CD4-positive, alpha-beta T cell treated with Interleukin-17A for 4 hours (primary cell): Measurements from ENCODE around the gene FUCA2.

Source experiments
- DNase-seq: peaks from one replicate; pipeline ENCODE4 v3.0.0-alpha.2; 2020; ENCODE audit warnings: mixed read lengths

Gene FUCA2

GRCh38 chr6:143510991-143511891 is at the start of gene FUCA2:
Gene FUCA2 (minus strand): TSS chr6:143511720. CDS start chr6:143511634, 86 bp downstream.
- peak; percentile 77 for DNase-seq

GRCh38 chr6:143561105-143561704 is 49.7 kb upstream of the FUCA2 start:
- no peak for DNase-seq

GRCh38 chr6:143559051-143559660 is 47.6 kb upstream of the FUCA2 start:
- no peak for DNase-seq

DNA sequence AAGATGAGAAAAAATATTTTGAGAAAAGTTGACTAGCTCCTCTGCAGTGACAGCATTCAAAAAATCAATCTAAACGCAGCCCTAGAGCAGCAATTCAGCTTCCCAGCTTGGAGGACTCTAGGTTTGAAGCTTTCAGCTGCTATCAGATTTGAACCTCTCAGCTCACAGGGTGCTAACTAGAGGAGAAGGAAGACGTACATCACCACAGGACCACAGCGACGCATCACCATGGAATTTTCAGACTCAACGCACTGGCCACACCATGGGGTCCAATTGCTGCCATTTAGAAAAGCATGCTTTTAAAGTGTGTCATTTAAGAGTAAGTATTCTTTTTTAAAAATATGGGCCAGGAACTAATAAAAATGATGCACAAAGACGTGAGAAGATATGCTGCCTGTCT is 45.0 kb upstream of the FUCA2 start:
- no peak for DNase-seq

- DNase-seq: no peak
Observed at GRCh38 chr6:143555582-143555981, 44.1 kb upstream of the FUCA2 start.

DNA sequence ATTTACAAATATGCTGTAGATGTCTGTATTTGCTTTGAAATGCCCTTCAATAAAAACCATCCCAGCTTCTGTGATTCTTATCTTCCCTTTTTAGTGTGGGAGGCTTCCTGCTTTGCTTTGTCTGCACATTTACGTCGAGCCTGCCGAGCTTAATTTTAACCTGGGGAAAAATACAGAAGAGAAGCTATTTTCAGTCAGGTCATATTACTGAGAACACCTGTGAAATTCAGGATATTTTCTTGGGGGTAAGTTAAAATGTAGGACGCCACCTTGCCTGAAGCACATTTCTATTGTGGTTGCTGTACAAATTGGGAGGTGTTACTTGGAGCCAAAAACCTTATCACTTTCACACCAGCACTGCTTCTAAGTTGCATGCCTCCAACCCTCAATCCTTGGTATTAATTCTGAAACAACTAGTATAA is 43.6 kb upstream of the FUCA2 start:
- no peak for DNase-seq

DNA sequence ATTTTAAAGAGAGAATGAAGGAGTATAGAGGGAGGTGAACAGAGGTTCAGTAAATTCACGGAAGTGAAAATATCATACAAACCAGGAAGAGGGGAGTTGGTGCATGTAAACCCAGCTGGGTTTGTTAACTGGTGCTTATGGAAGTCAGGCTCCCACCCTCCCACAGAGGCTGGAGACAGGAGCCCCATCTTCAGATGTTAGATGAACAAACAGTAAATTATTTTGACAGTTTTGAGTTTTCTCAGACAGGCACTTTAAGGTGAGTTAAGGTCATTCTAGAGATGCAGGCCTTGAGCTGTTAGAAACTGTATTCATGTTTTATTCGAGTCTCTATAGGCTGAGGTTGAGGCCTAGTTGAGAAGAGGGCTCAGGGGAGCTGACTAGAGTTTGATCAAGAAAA is 41.8 kb upstream of the FUCA2 start:
- DNase-seq: no peak

GRCh38 chr6:143549949-143550268 is 38.4 kb upstream of the FUCA2 start:
- no peak for DNase-seq

GRCh38 chr6:143549221-143549948 is 37.9 kb upstream of the FUCA2 start:
- peak; percentile 78 for DNase-seq

GRCh38 chr6:143546599-143546998 is 35.1 kb upstream of the FUCA2 start:
- no peak for DNase-seq

DNA sequence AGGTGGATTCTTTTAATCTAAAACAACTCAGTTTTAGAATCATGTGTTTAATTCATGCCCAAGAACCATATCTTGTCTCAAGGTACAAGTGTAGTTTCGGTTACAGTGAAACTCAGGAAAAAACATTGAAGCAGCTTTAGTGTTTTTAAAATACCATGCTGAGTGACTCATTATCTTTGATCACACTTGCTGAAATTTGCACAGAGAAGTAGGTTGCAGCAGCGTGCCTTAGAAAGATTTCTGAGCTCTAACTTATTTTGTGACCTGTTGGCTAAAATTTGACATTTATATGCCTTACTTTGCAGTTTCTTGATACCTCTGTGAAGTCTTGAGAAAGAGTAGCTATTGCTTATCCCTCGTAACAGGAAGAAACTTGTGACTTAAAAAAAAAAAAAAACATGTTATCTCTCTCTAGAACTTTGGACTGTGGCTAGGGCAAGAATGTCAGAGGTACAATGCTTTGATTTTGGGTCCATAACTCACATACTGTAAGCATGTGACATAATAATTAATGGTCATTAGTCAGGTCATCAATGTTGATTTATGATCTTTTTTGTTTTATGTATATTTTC is 34.5 kb upstream of the FUCA2 start:
- DNase-seq: peak; percentile 36

GRCh38 chr6:143545165-143545564 is 33.6 kb upstream of the FUCA2 start:
- no peak for DNase-seq

GRCh38 chr6:143544011-143544696 is 32.6 kb upstream of the FUCA2 start:
- no peak for DNase-seq

GRCh38 chr6:143543435-143543834 is 31.9 kb upstream of the FUCA2 start:
- no peak for DNase-seq

- DNase-seq: peak; percentile 46
Observed at GRCh38 chr6:143542888-143543287, 31.4 kb upstream of the FUCA2 start.

GRCh38 chr6:143540192-143540591 is 28.7 kb upstream of the FUCA2 start:
- no peak for DNase-seq

- DNase-seq: peak; percentile 45
Observed at GRCh38 chr6:143539734-143540133, 28.2 kb upstream of the FUCA2 start.

DNA sequence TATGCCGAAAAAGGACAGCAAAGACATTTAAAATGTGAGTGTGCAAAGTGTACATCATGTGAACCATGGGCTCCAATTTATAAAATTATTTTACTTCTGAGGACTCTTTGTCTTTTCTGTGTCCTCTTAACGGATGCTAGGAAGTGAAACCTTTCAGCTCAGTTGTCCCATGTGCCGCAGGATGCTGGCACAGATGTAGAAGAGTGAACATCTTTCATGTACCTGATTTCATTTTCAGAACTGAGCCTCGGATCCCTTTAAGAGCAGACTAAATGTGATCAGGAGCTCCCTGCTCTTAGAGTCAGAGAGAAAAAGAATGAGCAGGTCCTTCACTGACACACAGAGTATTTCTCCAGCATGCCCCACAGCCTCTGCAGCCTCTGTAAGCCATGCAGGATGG is 27.6 kb upstream of the FUCA2 start:
- peak; percentile 32 for DNase-seq

DNA sequence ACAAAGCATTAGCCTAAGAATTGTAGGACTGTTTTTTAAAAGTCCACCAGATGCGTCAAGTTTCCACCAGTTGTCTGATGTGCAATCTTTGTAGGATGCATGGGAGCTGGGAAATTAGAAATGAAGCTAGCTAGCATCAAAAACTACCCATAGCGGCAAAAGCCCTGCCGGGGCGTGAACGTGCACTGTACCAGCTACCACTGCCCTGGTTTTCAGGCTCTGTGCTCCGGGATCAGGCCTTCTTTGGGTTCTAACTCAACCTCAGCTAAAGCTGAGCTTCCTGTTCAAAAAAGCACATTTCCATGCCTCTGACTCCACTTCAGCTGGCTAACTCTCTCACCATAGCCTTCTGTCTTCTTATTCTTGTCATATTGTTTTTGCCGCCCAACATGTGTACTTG is 26.9 kb upstream of the FUCA2 start:
- DNase-seq: peak; percentile 35

- peak; percentile 79 for DNase-seq
Observed at GRCh38 chr6:143536866-143537691, 25.6 kb upstream of the FUCA2 start.

DNA sequence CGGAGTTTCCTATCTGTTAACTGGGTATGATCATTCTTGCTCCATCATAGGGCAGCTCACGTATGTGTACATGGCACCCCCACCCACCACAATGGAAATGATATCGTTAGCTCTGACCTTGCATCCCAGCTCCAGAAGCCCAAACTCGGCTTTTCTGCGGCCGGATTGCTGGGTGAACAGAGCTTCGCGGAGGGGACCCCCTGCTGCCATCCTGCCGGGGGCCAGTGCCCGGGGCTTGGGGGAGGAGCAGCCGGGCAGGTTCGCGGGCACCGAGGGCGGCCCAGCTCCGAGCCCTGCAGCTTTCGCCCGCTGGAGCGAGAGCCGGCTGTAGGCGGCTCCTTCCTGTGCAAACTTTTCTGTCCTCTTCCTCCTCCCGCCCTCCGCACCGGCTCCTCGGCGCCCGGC is 24.9 kb upstream of the FUCA2 start:
- DNase-seq: peak; percentile 68
